ENCODE results near the gene PRXL2A. TPM values are rescaled to one million over a fixed set of nuclear protein-coding genes. Genes with fewer than 3 reads are reported as not detected.
A peak's percentile ranks its signal among the peaks of the same experiment; 100 is the strongest.

Gene PRXL2A
- polyA plus RNA-seq, 1 donor: 99.8 TPM

DNA sequence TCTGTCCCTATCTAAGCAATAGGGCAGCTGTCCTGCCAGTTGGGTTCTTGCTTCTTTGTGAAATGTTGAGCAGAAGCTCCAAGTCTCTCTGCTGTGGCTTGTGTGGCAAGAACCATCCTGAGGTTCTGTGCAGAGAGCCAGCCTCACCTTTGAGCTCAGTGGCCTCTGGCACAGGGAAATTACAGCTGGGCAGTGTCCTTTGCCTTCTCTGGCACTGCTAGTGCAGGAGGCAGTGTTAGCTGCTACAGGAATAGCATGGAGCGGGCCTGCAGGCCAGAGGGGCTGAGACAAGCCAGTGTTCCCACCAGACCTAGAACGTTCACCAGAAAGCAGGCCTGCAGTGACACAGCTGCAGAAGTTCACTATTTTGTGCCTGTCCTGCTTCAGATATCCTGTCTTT is 1.8 kb downstream of the PRXL2A start:
- H3K4me1 ChIP-seq (ENCODE audit: control insufficient read depth, insufficient read depth, low read length): peaks cover 67% of the 10 kb centered on the region
- no peak overlapping the region for H3K4me3 ChIP-seq (ENCODE audit: low read length)

DNA sequence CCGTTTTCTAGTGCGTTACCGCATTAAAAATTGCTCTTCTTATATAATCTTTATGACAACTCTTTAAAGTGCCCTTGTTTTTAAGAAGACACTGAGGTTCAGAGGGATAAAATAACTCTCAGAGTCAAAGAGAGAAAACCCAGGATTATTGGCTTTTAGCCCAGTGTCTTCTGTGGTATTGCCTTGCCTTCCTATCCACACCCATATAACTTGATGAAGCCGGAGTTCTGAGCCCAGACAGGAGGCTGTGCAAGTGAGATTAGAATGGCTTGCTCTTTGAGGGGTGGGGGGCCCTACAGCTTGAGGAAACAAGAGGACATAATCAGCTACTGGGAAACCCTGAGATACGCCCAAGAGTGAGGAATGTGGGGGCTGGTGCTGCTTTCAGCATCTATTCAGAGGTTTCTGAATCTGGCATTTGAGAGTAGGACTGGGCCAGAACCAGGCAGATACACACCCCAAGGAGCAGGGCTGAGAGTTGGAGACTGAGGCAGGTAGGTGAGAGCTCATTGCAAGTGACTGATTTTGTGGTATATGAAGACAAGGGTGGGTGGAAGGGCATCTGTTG is 2.3 kb downstream of the PRXL2A start:
- no CpG with 5 or more reads among the region's 5 CpGs for WGBS (ENCODE audit: insufficient coverage, low lambda C conversion rate)
- Histone ChIP-seq H3K36me3 (ENCODE audit: control insufficient read depth, insufficient read depth, low read length) (no peaks in the 10 kb centered on the region), H3K27ac (ENCODE audit: low read length) (peak overlapping the region; percentile 57), H3K9me3 (ENCODE audit: control insufficient read depth, low read depth, low read length) (no peaks in the 10 kb centered on the region), H3K4me3 (ENCODE audit: low read length) (no peak overlapping the region), H3K27me3 (ENCODE audit: control insufficient read depth, insufficient read depth, low read length) (no peaks in the 10 kb centered on the region), H3K4me1 (ENCODE audit: control insufficient read depth, insufficient read depth, low read length) (peaks cover 70% of the 10 kb centered on the region)
- DNase-seq: no peak

More for the DNA sequence above, 1.8 kb downstream of the PRXL2A start:
- Histone ChIP-seq H3K27me3 (ENCODE audit: control insufficient read depth, insufficient read depth, low read length) (no peaks in the 10 kb centered on the region), H3K9me3 (ENCODE audit: control insufficient read depth, low read depth, low read length) (no peaks in the 10 kb centered on the region), H3K27ac (ENCODE audit: low read length) (peak overlapping the region; percentile 57), H3K36me3 (ENCODE audit: control insufficient read depth, insufficient read depth, low read length) (no peaks in the 10 kb centered on the region)
- WGBS (ENCODE audit: insufficient coverage, low lambda C conversion rate): no CpG with 5 or more reads among the region's 2 CpGs
- DNase-seq: peak in 1 of 2 donors; percentile 66

DNA sequence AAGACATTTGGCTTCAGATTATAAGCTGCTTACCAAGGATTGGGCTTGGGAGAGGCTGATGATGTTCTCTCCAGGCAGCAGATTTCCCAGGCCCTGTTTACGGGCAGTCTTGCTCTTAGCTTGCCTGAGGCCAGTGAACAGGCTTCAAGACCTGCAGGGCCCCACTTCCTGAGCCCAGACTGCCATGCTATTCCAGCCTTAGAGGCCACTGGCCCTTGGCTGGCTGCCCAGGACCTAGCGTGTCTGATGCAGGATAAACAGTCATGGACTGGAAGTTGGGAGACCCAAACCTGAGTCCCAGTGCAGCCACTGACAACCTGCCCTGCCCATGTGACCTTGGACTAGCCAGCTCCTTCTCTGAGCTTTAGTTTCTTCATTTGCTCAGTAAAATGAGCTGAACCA is 2.9 kb downstream of the PRXL2A start:
- H3K27ac ChIP-seq (ENCODE audit: low read length): peak overlapping the region; percentile 57
- H3K4me3 ChIP-seq (ENCODE audit: low read length): no peak overlapping the region
- no peaks in the 10 kb centered on the region for H3K36me3 ChIP-seq (ENCODE audit: control insufficient read depth, insufficient read depth, low read length)
- H3K4me1 ChIP-seq (ENCODE audit: control insufficient read depth, insufficient read depth, low read length): peaks cover 71% of the 10 kb centered on the region
- no CpG with 5 or more reads among the region's 2 CpGs for WGBS (ENCODE audit: insufficient coverage, low lambda C conversion rate)
- peak in 1 of 2 donors; percentile 30 for DNase-seq
- no peaks in the 10 kb centered on the region for H3K9me3 ChIP-seq (ENCODE audit: control insufficient read depth, low read depth, low read length)
- no peaks in the 10 kb centered on the region for H3K27me3 ChIP-seq (ENCODE audit: control insufficient read depth, insufficient read depth, low read length)

DNA sequence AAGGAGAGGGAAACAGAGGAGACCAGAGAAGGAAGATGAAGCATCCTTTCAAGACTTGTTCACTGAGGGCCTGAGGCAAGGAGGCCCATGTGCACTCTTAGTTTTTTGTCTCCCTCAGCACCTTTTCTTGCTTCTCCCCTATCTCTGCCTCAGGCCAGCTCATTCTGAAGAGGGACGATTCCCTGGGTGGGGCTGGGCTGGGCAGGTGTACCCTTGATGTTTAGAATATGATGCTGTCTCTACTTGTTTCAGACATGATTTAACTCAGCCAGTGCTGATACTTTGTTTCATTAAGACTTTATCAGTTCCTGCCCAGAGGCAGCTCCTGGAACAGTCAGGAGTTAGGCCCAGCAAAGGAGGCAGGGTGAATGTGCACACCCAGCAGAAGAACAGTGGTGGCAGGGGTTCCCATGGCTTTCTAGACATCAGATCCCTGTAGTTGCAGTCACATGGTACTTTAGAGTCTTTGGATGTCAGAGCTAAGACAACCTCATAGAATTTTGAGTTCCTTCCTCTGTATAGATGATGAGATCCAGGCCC is 3.4 kb downstream of the PRXL2A start:
- Histone ChIP-seq H3K27ac (ENCODE audit: low read length) (peak overlapping the region; percentile 57), H3K9me3 (ENCODE audit: control insufficient read depth, low read depth, low read length) (no peaks in the 10 kb centered on the region), H3K36me3 (ENCODE audit: control insufficient read depth, insufficient read depth, low read length) (no peaks in the 10 kb centered on the region), H3K4me3 (ENCODE audit: low read length) (no peak overlapping the region), H3K27me3 (ENCODE audit: control insufficient read depth, insufficient read depth, low read length) (no peaks in the 10 kb centered on the region), H3K4me1 (ENCODE audit: control insufficient read depth, insufficient read depth, low read length) (peaks cover 72% of the 10 kb centered on the region)
- no peak for DNase-seq
- WGBS (ENCODE audit: insufficient coverage, low lambda C conversion rate): no CpG with 5 or more reads among the region's 1 CpG

DNA sequence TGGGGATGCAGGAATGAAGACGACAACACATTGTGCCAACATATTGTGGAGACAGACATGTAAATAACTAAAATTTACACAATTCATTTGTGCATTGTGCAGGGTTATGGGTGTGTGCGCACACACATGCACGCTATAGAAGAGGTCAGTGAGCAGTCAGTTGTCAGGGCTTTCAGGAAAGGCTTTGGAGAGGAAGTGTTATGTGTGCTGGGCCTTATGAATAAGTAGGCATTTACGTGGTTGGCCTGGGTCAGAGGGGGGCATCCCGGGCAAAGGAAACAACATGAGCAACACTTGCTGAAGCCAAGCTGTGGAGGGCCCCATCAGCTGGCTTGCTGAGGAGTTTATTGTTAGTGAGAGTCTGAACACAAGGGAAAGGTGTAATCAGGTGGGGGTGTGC is 4.1 kb downstream of the PRXL2A start:
- 100% methylated on average over 1 of the region's 5 CpGs for WGBS (ENCODE audit: insufficient coverage, low lambda C conversion rate)
- Histone ChIP-seq H3K4me3 (ENCODE audit: low read length) (no peak overlapping the region), H3K27me3 (ENCODE audit: control insufficient read depth, insufficient read depth, low read length) (no peaks in the 10 kb centered on the region), H3K36me3 (ENCODE audit: control insufficient read depth, insufficient read depth, low read length) (no peaks in the 10 kb centered on the region), H3K9me3 (ENCODE audit: control insufficient read depth, low read depth, low read length) (no peaks in the 10 kb centered on the region), H3K4me1 (ENCODE audit: control insufficient read depth, insufficient read depth, low read length) (peaks cover 72% of the 10 kb centered on the region), H3K27ac (ENCODE audit: low read length) (no peak overlapping the region)
- peak in 1 of 2 donors; percentile 44 for DNase-seq

DNA sequence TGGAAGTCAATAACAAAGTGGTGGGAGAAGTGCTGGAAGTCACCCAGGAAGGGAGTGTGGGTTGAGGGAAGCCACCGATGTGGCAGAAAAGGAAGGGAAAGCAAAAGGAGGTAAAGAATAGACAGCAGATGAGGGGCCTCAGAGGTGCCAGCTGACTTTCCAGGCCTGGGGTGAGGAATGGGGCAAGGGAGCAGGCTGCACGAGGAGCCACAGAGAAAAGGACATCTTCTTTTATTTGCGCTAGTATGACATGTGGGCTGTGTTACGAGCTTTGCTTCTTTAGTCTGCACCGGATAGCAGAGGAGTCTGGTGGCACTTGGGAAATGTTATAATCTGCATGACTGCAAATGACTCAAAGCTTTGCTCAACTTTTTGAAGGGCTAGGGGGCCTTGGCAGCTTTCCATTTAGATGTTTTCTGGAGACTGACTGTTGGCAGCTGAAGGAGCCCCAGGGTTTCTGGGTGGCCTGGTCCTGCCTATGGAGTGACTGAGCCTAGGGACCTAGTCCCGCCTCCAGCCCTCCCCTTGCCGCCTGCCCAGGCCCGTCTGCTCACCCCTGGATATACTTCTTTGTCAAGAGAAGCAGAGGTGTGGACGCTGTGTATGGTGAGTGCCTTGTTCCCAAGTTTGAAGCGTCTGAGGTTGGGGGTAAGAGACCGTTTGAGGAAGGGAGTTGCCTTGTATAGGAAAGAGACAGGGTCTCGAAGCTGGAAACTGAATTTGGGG is 5.1 kb downstream of the PRXL2A start:
- no peak overlapping the region for H3K4me3 ChIP-seq (ENCODE audit: low read length)
- peaks cover 72% of the 10 kb centered on the region for H3K4me1 ChIP-seq (ENCODE audit: control insufficient read depth, insufficient read depth, low read length)
- H3K27ac ChIP-seq (ENCODE audit: low read length): peak overlapping the region; percentile 78
- H3K9me3 ChIP-seq (ENCODE audit: control insufficient read depth, low read depth, low read length): no peaks in the 10 kb centered on the region
- H3K27me3 ChIP-seq (ENCODE audit: control insufficient read depth, insufficient read depth, low read length): no peaks in the 10 kb centered on the region
- H3K36me3 ChIP-seq (ENCODE audit: control insufficient read depth, insufficient read depth, low read length): no peaks in the 10 kb centered on the region
- DNase-seq: peak in 1 of 2 donors; percentile 48
- WGBS (ENCODE audit: insufficient coverage, low lambda C conversion rate): no CpG with 5 or more reads among the region's 12 CpGs

DNA sequence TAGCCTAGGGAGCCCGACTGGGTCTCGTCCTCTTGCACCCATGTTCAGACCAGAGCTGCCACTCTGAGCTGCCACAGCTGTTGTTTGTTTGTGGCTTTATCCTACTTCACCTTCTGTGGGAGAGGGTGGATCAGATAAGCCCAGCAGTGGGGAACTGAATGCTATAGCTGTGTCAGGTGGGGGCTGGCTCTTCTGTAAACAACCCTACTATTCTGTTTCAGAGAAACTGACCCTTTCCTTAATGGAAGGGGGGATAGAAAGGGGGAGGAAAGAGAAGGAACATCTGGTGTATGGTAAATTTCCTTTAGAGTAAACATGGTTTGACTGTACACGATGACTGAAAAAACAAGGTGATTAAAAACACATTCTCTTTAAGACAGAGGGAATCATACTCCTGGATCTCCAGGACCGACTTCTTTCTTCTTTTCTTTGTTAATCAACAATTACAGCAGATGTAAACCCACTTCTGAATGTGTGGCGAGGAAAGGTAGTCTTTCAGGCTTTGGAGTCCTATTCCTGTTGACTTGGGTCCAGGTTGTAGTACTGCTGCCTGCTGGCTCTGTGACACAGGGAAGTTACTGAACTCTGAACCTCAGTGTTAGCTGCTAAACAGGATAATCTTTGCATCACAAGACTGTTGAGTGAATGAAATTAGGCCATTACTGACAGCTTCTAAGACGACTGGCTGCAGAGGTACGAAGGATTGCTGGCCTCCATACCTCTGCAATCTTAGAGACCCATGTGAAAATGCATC is 6.0 kb downstream of the PRXL2A start:
- H3K36me3 ChIP-seq (ENCODE audit: control insufficient read depth, insufficient read depth, low read length): no peaks in the 10 kb centered on the region
- no peak overlapping the region for H3K4me3 ChIP-seq (ENCODE audit: low read length)
- H3K4me1 ChIP-seq (ENCODE audit: control insufficient read depth, insufficient read depth, low read length): peaks cover 72% of the 10 kb centered on the region
- WGBS (ENCODE audit: insufficient coverage, low lambda C conversion rate): 16% methylated on average over 2 of the region's 7 CpGs
- H3K27me3 ChIP-seq (ENCODE audit: control insufficient read depth, insufficient read depth, low read length): no peaks in the 10 kb centered on the region
- DNase-seq: peak; percentile 86 to 92
- peak overlapping the region; percentile 78 for H3K27ac ChIP-seq (ENCODE audit: low read length)
- no peaks in the 10 kb centered on the region for H3K9me3 ChIP-seq (ENCODE audit: control insufficient read depth, low read depth, low read length)

DNA sequence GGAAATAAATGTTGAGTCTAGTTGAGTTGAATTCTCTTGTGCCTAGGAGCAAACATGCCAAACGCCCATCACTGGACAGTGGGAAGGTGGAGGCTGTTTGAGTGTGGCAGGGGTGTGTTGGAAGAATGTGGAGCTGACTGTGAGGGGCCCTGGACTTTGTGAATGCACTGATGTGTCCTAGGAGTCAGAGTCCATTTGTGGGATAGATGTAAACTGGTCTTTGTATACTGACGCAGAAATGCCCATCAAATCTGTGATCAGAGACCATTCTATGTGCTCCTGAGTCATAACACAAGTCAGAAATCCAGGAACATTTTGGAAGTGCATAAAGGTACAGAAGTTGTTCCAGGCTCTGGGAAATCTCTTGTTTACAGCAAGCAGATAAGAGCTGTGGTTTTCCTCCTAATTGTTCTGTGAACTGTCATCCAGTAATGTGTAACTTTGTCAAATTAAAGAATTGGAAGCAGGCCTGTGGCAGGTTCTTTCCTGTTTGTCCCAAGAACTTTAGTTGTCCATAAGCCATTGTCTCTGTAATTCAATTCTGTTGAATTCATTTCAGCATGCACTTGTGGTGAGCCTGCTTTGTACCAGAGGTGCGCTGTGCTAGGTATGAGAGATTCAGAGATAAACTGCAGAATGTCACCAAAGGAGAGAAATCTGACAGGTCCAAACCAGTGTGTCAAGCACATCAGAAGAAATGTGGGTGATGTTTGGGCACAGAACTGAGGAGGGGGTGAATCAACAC is 7.6 kb downstream of the PRXL2A start:
- peak in 1 of 2 donors; percentile 70 for DNase-seq
- Histone ChIP-seq H3K4me3 (ENCODE audit: low read length) (no peak overlapping the region), H3K27me3 (ENCODE audit: control insufficient read depth, insufficient read depth, low read length) (no peaks in the 10 kb centered on the region), H3K36me3 (ENCODE audit: control insufficient read depth, insufficient read depth, low read length) (peaks cover 4% of the 10 kb centered on the region), H3K9me3 (ENCODE audit: control insufficient read depth, low read depth, low read length) (no peaks in the 10 kb centered on the region), H3K4me1 (ENCODE audit: control insufficient read depth, insufficient read depth, low read length) (peaks cover 57% of the 10 kb centered on the region), H3K27ac (ENCODE audit: low read length) (peak overlapping the region; percentile 78)
- WGBS (ENCODE audit: insufficient coverage, low lambda C conversion rate): no CpG with 5 or more reads among the region's 3 CpGs

DNA sequence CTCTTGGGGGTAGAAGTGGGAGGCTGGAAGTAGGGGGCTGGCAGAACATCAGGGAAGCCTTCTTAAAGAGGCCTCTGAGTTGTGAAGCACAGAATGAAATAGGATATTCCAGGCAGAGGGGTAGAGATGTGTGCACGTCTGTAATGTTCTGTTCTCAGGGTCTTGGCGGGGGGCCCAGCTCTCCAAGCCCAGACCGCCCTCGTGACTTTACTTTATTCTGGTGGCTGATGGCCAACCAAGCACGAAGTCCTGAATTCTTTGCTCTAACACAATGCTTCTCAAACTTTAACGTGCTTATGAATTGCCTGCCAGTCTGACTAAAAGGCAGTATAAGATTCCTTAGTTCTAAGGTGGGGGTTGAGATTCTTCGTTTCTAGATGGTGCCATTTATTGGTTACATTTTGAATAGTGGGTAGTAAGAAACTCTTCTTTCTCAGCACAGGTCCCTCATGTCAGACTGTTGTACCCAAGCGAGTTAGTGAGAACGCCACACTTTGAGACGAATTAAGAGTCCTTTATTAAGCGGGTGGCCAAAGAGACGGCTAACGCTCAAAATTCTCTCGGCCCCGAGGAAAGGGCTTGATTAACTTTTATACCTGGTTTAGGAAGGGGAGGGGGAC is 8.2 kb downstream of the PRXL2A start:
- no CpG with 5 or more reads among the region's 15 CpGs for WGBS (ENCODE audit: insufficient coverage, low lambda C conversion rate)
- peak overlapping the region; percentile 78 for H3K27ac ChIP-seq (ENCODE audit: low read length)
- no peak overlapping the region for H3K4me3 ChIP-seq (ENCODE audit: low read length)
- no peaks in the 10 kb centered on the region for H3K9me3 ChIP-seq (ENCODE audit: control insufficient read depth, low read depth, low read length)
- H3K27me3 ChIP-seq (ENCODE audit: control insufficient read depth, insufficient read depth, low read length): no peaks in the 10 kb centered on the region
- H3K4me1 ChIP-seq (ENCODE audit: control insufficient read depth, insufficient read depth, low read length): peaks cover 54% of the 10 kb centered on the region
- peaks cover 8% of the 10 kb centered on the region for H3K36me3 ChIP-seq (ENCODE audit: control insufficient read depth, insufficient read depth, low read length)
- DNase-seq: peak in 1 of 2 donors; percentile 41
